Upper lobe of right lung (tissue), 1 donor: ENCODE results near the gene DDAH1. TPM values are rescaled to one million over a fixed set of nuclear protein-coding genes. Genes with fewer than 3 reads are reported as not detected.

Source experiments
- ATAC-seq: fragments of 200-7000 bp; cut with Tn5 transposase; one replicate; pipeline ENCODE4 v1.9.1; 2020; ENCODE audit warnings: mild to moderate bottlenecking, moderate library complexity
- DNase-seq: peaks from one replicate; pipeline ENCODE4 v3.0.0-alpha.2; 2020
- H3K27ac ChIP-seq: fragments of 200-600 bp; one replicate; pipeline ENCODE4 v1.8.0; 2022
- H3K27me3 ChIP-seq: fragments of 200-600 bp; one replicate; pipeline ENCODE4 v1.8.0; 2022; ENCODE audit warnings: mild to moderate bottlenecking
- H3K36me3 ChIP-seq: fragments of 200-600 bp; one replicate; pipeline ENCODE4 v1.8.0; 2022
- H3K4me1 ChIP-seq: fragments of 200-600 bp; one replicate; pipeline ENCODE4 v1.8.0; 2022
- H3K4me3 ChIP-seq: fragments of 200-600 bp; one replicate; pipeline ENCODE4 v1.8.0; 2022; ENCODE audit warnings: mild to moderate bottlenecking
- H3K9me3 ChIP-seq: fragments of 200-600 bp; one replicate; pipeline ENCODE4 v1.8.0; 2022
- CTCF ChIP-seq: fragments of 200-600 bp; IDR thresholded peaks from one replicate; pipeline ENCODE4 v1.8.0; 2022; ENCODE audit warnings: antibody characterized with exemption
- intact Hi-C: fragments of 100-400 bp; cut with DNase I; formaldehyde crosslinking; loops from one replicate; pipeline ENCODE4 v1.11.0; 2022
- total RNA-seq: library from RNA; stranded (reverse); fragmentation: NEBNext Ultra II Directional; extraction: Animal tissue kit (Norgen Biotek cat#: 25700); gene quantifications from one replicate; pipeline ENCODE4 v1.2.1, GENCODE V29; 2021
- donor health status: DM: no; HTN: yes; CAD: no; lungs with severe emphysema.

Gene DDAH1
- total RNA-seq, 1 donor from 2014 or later = 51.3 TPM

- intact Hi-C loops = no loop called here
- no peak for DNase-seq
- no peaks in the 10 kb centered on the region for H3K36me3 ChIP-seq
- no peaks in the 10 kb centered on the region for H3K4me1 ChIP-seq
- no peaks in the 10 kb centered on the region for H3K27me3 ChIP-seq
- no peak for ATAC-seq
- H3K9me3 ChIP-seq = no peaks in the 10 kb centered on the region
- H3K27ac ChIP-seq = no peak overlapping the region
- no peak overlapping the region for H3K4me3 ChIP-seq
- no peak for TF ChIP-seq CTCF
These were observed 43.8 kb downstream of the DDAH1 start for GRCh38 chr1:85421179-85421578.

- no peak for DNase-seq
- Histone ChIP-seq H3K4me3 (no peak overlapping the region), H3K4me1 (no peaks in the 10 kb centered on the region), H3K27ac (no peak overlapping the region), H3K9me3 (no peaks in the 10 kb centered on the region), H3K36me3 (no peaks in the 10 kb centered on the region), H3K27me3 (no peaks in the 10 kb centered on the region)
- ATAC-seq = no peak
- no peak for TF ChIP-seq CTCF
- intact Hi-C loops = no loop called here
These were observed 44.8 kb downstream of the DDAH1 start for GRCh38 chr1:85420199-85420598.

GRCh38 chr1:85417876-85418275, 47.1 kb downstream of the DDAH1 start:
- no peak for TF ChIP-seq CTCF
- intact Hi-C loops = no loop called here

GRCh38 chr1:85417017-85417416, 47.9 kb downstream of the DDAH1 start:
- Histone ChIP-seq H3K4me3 (no peak overlapping the region), H3K27me3 (no peaks in the 10 kb centered on the region), H3K4me1 (no peaks in the 10 kb centered on the region), H3K36me3 (no peaks in the 10 kb centered on the region), H3K27ac (no peak overlapping the region), H3K9me3 (no peaks in the 10 kb centered on the region)
- DNase-seq (no peak), ATAC-seq (no peak)
- intact Hi-C loops = no loop called here
- no peak for TF ChIP-seq CTCF

More at GRCh38 chr1:85417876-85418275, 47.1 kb downstream of the DDAH1 start:
- Histone ChIP-seq H3K9me3 (no peaks in the 10 kb centered on the region), H3K27me3 (no peaks in the 10 kb centered on the region), H3K27ac (no peak overlapping the region), H3K4me1 (no peaks in the 10 kb centered on the region), H3K4me3 (no peak overlapping the region), H3K36me3 (no peaks in the 10 kb centered on the region)
- DNase-seq (no peak), ATAC-seq (no peak)

GRCh38 chr1:85413169-85413568, 51.8 kb downstream of the DDAH1 start:
- H3K27me3 ChIP-seq = no peaks in the 10 kb centered on the region
- ATAC-seq = no peak
- no peak overlapping the region for H3K4me3 ChIP-seq
- H3K4me1 ChIP-seq = no peaks in the 10 kb centered on the region
- no peak for DNase-seq
- no peak overlapping the region for H3K27ac ChIP-seq
- intact Hi-C loops = no loop called here
- no peak for TF ChIP-seq CTCF
- no peaks in the 10 kb centered on the region for H3K36me3 ChIP-seq
- no peaks in the 10 kb centered on the region for H3K9me3 ChIP-seq
